Nephron progenitor cell (in vitro differentiated cells): Measurements from ENCODE around the gene COA3.

Source experiments
- DNase-seq: peaks from one replicate; pipeline ENCODE4 v3.0.0; 2021
- H3K27ac Mint-ChIP-seq: 2 replicates; pipeline ENCODE4 v1.8.0; 2021; ENCODE audit warnings: mild to moderate bottlenecking, moderate library complexity, mixed read lengths
- H3K27me3 Mint-ChIP-seq: 2 replicates; pipeline ENCODE4 v1.8.0; 2021; ENCODE audit warnings: mild to moderate bottlenecking, low read depth, mixed read lengths; ENCODE audit not compliant: poor library complexity
- H3K36me3 Mint-ChIP-seq: 2 replicates; pipeline ENCODE4 v1.8.0; 2021; ENCODE audit warnings: low read depth, mixed read lengths
- H3K4me1 Mint-ChIP-seq: 2 replicates; pipeline ENCODE4 v1.8.0; 2021; ENCODE audit warnings: mixed read lengths
- H3K4me3 Mint-ChIP-seq: 2 replicates; pipeline ENCODE4 v1.8.0; 2021; ENCODE audit warnings: mild to moderate bottlenecking, moderate library complexity, mixed read lengths
- H3K9me3 Mint-ChIP-seq: 2 replicates; pipeline ENCODE4 v1.8.0; 2021; ENCODE audit warnings: mild to moderate bottlenecking, moderate library complexity, mixed read lengths
- TF ChIP-seq, protein P1 (sequence below): fragments of 200-600 bp; sonication (generic); IDR thresholded peaks from 2 replicates; pipeline ENCODE4 v1.5.0; 2021; ENCODE audit warnings: antibody characterized with exemption

Gene COA3

DNA sequence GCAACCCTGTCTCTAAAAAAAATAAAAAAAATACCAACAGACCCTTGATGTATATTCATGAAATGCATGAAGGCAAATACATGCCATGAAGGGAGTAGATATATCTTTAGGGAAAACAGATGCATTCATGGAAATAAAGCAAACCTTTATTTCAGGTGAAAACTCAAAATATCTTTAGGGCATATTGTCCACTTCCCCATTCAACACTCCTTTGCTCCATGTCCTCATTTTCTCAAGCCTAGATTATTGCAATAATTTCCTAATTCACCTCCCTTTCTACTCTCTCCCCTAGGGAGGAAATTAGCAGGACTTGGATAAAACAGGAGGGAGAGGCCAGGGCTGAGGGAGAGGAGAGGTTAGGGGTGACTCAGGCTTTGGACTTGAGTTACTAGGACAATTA is 31.0 kb downstream of the COA3 start:
- Mint-ChIP-seq H3K4me3 (no peak overlapping the region), H3K27me3 (peaks cover 33% of the 10 kb centered on the region), H3K36me3 (no peaks in the 10 kb centered on the region), H3K9me3 (no peaks in the 10 kb centered on the region), H3K27ac (no peak overlapping the region), H3K4me1 (peaks cover 38% of the 10 kb centered on the region)
- TF ChIP-seq, protein P1, sequence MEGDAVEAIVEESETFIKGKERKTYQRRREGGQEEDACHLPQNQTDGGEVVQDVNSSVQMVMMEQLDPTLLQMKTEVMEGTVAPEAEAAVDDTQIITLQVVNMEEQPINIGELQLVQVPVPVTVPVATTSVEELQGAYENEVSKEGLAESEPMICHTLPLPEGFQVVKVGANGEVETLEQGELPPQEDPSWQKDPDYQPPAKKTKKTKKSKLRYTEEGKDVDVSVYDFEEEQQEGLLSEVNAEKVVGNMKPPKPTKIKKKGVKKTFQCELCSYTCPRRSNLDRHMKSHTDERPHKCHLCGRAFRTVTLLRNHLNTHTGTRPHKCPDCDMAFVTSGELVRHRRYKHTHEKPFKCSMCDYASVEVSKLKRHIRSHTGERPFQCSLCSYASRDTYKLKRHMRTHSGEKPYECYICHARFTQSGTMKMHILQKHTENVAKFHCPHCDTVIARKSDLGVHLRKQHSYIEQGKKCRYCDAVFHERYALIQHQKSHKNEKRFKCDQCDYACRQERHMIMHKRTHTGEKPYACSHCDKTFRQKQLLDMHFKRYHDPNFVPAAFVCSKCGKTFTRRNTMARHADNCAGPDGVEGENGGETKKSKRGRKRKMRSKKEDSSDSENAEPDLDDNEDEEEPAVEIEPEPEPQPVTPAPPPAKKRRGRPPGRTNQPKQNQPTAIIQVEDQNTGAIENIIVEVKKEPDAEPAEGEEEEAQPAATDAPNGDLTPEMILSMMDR: no peak
- DNase-seq: no peak

DNA sequence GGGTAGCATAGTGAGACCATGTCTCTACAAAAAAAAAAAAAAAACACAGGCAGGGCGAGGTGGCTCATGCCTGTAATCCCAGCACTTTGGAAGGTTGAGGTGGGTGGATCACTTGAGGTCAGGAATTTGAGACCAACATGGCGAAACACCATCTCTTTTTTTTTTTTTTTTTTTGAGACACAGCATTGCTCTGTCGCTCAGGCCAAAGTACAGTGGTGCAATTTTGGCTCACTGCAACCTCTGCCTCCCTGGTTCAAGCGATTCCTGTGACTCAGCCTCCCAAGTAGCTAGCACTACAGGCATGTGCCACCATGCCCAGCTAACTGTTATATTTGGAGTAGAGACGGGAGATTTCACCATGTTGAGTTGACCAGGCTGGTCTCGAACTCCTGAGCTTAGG is 32.4 kb downstream of the COA3 start:
- Mint-ChIP-seq H3K27me3 (peaks cover 37% of the 10 kb centered on the region), H3K9me3 (no peaks in the 10 kb centered on the region), H3K4me3 (no peak overlapping the region), H3K36me3 (no peaks in the 10 kb centered on the region), H3K27ac (no peak overlapping the region), H3K4me1 (peaks cover 40% of the 10 kb centered on the region)
- no peak for DNase-seq
- TF ChIP-seq, protein P1: no peak

DNA sequence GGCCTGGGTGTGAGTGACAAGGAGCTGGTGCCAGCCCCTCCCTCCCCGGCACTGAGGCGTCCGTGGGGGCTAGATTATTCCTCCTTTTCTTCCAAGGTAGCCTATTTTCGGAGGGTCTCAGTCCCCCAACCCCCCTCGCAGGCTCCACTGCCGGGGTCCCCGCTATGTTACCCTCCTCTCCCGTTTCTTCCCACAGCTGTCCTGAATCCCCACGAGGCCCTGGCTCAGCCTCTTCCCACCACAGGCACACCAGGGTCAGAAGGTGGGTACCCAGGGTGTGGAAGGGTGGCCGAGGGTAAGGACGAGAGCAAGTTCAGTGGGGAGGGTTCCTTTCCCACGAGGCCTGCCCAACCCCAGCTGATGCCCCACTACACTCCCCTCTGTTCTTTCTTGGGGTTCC is 36.9 kb downstream of the COA3 start:
- H3K27ac Mint-ChIP-seq: no peak overlapping the region
- H3K9me3 Mint-ChIP-seq: no peaks in the 10 kb centered on the region
- no peak for DNase-seq
- H3K27me3 Mint-ChIP-seq: peaks cover 57% of the 10 kb centered on the region
- H3K4me1 Mint-ChIP-seq: peaks cover 38% of the 10 kb centered on the region
- TF ChIP-seq, protein P1: no peak
- H3K4me3 Mint-ChIP-seq: peak overlapping the region; percentile 71
- H3K36me3 Mint-ChIP-seq: no peaks in the 10 kb centered on the region

DNA sequence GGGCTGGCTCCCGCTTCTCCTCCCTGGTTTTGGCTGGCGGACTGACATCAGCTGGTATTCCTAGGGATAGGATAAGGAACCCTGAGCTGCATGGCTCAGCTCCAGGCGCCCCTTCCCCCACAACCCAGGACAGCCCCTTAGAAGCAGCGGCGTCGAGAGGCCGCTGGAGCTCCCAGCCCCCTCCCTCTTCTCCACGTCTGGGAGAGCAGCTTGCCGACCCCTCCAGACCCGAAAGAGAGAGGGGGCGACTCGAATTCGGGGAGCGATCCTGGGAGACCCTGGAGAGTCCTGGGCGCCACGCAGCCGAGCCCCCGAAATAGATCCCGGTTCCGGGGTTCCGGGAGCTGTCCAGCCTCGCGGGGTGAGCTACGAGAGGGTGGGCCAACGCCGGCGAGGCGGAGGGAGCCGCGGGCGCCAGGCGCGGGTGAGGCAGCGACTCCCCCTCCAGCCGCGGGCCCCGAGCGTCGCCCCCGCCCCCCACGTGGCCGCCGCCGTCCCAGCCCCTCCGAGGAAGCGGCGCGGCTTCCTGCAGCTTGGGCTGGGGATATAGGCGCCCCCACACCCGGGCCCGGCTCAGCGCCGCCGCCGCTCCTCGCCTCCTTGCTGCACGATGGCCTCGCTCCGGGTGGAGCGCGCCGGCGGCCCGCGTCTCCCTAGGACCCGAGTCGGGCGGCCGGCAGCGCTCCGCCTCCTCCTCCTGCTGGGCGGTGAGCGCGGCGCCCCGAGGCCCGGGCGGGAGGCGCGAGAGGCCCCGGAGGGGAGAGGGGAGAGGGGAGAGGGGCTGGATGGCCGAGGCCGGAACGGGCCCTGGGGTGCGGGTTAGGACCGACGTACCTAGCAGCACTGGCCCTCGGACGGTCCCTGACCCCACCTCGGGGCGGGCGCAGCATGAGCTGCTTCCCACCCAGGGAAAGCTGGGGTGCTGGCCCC is 37.6 kb downstream of the COA3 start, which contains the start of gene RAMP2:
Gene RAMP2 (plus strand): TSS at position 576 of the 930 bp plus-strand sequence. CDS start 35 bp downstream, at position 611.
- Mint-ChIP-seq H3K27ac (no peak within 1 kb of the TSS), H3K4me1 (peaks cover 38% of the 10 kb centered on the region)
- TF ChIP-seq, protein P1: no peak

DNA sequence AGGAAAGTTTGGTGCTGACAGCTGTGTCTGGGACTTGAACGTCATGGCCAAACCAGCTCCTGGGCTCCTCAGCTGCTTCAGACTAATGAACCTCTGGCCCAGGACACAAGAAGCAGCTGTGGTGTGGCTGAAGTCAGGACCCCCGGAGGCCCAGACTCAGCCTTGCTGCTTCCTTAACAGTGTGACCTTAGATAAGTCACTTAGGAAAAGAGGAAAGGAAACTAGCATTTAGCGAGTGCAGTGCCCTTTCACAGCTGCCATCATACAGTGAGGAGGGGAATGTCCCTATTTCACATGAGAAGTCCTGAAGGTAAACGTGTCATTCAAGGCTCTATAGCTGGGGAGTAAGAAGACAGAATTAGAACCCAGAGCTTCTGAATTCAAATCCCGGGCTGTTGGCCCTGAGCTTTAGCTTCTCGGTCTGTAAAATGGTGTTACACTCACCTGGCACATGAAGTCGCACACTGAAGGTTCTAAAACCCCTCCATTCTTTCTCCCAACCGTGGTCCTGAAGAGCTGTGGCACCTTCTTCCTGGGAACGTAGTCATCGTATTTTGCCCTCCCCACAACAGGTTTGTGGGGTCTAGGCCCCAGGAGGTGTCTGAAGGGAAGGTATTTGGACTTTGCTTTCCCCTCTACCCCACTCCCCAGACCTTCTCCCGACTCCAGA is 38.4 kb downstream of the COA3 start:
- no peaks in the 10 kb centered on the region for H3K36me3 Mint-ChIP-seq
- TF ChIP-seq, protein P1: no peak
- H3K27ac Mint-ChIP-seq: no peak overlapping the region
- H3K4me3 Mint-ChIP-seq: peak overlapping the region; percentile 72
- peaks cover 38% of the 10 kb centered on the region for H3K4me1 Mint-ChIP-seq
- H3K27me3 Mint-ChIP-seq: peaks cover 58% of the 10 kb centered on the region
- DNase-seq: no peak
- no peaks in the 10 kb centered on the region for H3K9me3 Mint-ChIP-seq

More for the DNA sequence above, 37.6 kb downstream of the COA3 start, which contains the start of gene RAMP2:
- H3K27me3 Mint-ChIP-seq: peaks cover 58% of the 10 kb centered on the region
- H3K36me3 Mint-ChIP-seq: no peaks in the 10 kb centered on the region
- H3K4me3 Mint-ChIP-seq: peak within 1 kb of the TSS; percentile 72
- H3K9me3 Mint-ChIP-seq: no peaks in the 10 kb centered on the region
- peak; percentile 70 for DNase-seq
